RWPE2 (cell line): Measurements from ENCODE around the gene TMEM250.

Experiments used
- ATAC-seq: fragments of 200-7000 bp; cut with Tn5 transposase; 3 replicates; pipeline ENCODE4 v1.9.1; 2021; ENCODE audit warnings: low read depth
- DNase-seq: peaks from one replicate; pipeline ENCODE4 v3.0.0-alpha.2; 2020; ENCODE audit warnings: low spot score
- H3K27ac ChIP-seq: fragments of 450-650 bp; 2 replicates; pipeline ENCODE4 v1.5.1; 2017; ENCODE audit warnings: mild to moderate bottlenecking; ENCODE audit not compliant: poor library complexity, severe bottlenecking
- H3K27me3 ChIP-seq: fragments of 250-450 bp; sonication (Bioruptor Pico); 2 replicates; pipeline ENCODE4 v1.5.1; 2021; ENCODE audit warnings: mild to moderate bottlenecking, moderate library complexity; ENCODE audit not compliant: insufficient read depth, poor library complexity, severe bottlenecking
- H3K36me3 ChIP-seq: fragments of 250-450 bp; sonication (Bioruptor Pico); 2 replicates; pipeline ENCODE4 v1.5.1; 2020; ENCODE audit warnings: low read depth, mild to moderate bottlenecking, moderate library complexity
- H3K4me1 ChIP-seq: fragments of 250-450 bp; sonication (Bioruptor Pico); 2 replicates; pipeline ENCODE4 v1.5.1; 2021; ENCODE audit warnings: mild to moderate bottlenecking, moderate library complexity; ENCODE audit not compliant: insufficient read depth, poor library complexity, severe bottlenecking
- H3K4me3 ChIP-seq: fragments of 250-450 bp; sonication (Bioruptor Pico); 2 replicates; pipeline ENCODE4 v1.5.1; 2021; ENCODE audit warnings: mild to moderate bottlenecking, moderate library complexity; ENCODE audit not compliant: severe bottlenecking
- H3K9me3 ChIP-seq: fragments of 250-450 bp; sonication (Bioruptor Pico); 2 replicates; pipeline ENCODE4 v1.5.1; 2021; ENCODE audit warnings: mild to moderate bottlenecking, moderate library complexity; ENCODE audit not compliant: severe bottlenecking
- CTCF ChIP-seq: fragments of 450-650 bp; IDR thresholded peaks from one replicate; pipeline ENCODE4 v1.5.1; 2017; ENCODE audit warnings: mild to moderate bottlenecking, moderate library complexity; ENCODE audit not compliant: poor library complexity, severe bottlenecking

The TMEM250 gene

GRCh38 chr9:136147890-136148714 is 29.4 kb upstream of the TMEM250 start:
- Histone ChIP-seq H3K4me3 (no peak overlapping the region), H3K36me3 (no peaks in the 10 kb centered on the region), H3K9me3 (no peaks in the 10 kb centered on the region), H3K4me1 (no peaks in the 10 kb centered on the region), H3K27me3 (no peaks in the 10 kb centered on the region), H3K27ac (no peak overlapping the region)
- ATAC-seq (no peak), DNase-seq (no peak)
- TF ChIP-seq CTCF: no peak

- TF ChIP-seq CTCF: no peak
- no peaks in the 10 kb centered on the region for H3K36me3 ChIP-seq
- H3K4me1 ChIP-seq: no peaks in the 10 kb centered on the region
- DNase-seq: no peak
- H3K9me3 ChIP-seq: no peaks in the 10 kb centered on the region
- ATAC-seq: no peak
- no peaks in the 10 kb centered on the region for H3K27me3 ChIP-seq
- H3K27ac ChIP-seq: no peak overlapping the region
- no peak overlapping the region for H3K4me3 ChIP-seq
Observed at GRCh38 chr9:136147038-136147889, 28.6 kb upstream of the TMEM250 start.

- no peaks in the 10 kb centered on the region for H3K27me3 ChIP-seq
- H3K36me3 ChIP-seq: no peaks in the 10 kb centered on the region
- no peak overlapping the region for H3K27ac ChIP-seq
- ATAC-seq (no peak), DNase-seq (no peak)
- no peak overlapping the region for H3K4me3 ChIP-seq
- no peaks in the 10 kb centered on the region for H3K9me3 ChIP-seq
- TF ChIP-seq CTCF: no peak
- no peaks in the 10 kb centered on the region for H3K4me1 ChIP-seq
Observed at GRCh38 chr9:136146126-136147037, 27.7 kb upstream of the TMEM250 start.

DNA sequence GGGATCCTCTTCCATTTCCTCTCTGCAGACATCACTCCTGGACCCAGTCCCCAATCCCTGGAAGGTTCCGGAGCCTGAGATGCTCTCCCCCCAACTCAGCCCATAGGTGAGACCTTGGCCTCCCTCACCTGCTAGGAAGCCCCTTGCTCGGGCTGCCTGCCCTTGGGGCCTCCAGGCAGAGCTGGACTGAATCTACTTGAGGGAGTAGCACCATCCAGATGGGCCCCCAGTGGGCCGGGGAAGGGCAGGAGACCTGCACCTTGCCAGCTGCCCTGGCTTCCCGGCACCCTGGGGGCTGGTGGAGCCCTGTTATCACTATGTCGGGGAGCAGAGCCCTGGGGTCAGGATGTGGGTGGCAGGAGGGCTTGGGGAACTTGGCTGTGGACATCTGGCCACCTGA is 26.9 kb upstream of the TMEM250 start:
- Histone ChIP-seq H3K9me3 (no peaks in the 10 kb centered on the region), H3K4me1 (no peaks in the 10 kb centered on the region), H3K36me3 (no peaks in the 10 kb centered on the region), H3K4me3 (no peak overlapping the region), H3K27ac (no peak overlapping the region), H3K27me3 (no peaks in the 10 kb centered on the region)
- no peak for TF ChIP-seq CTCF
- ATAC-seq: no peak
- no peak for DNase-seq
